HepG2 (cell line): ENCODE results near the gene UBL7. TPM values are rescaled to one million over a fixed set of nuclear protein-coding genes. Genes with fewer than 3 reads are reported as not detected.

ENCODE experiments used
- AFF4 ChIP-seq: sonication (generic); formaldehyde crosslinking; IDR thresholded peaks from 2 replicates; pipeline ENCODE4 v1.4.0; 2020; ENCODE audit warnings: missing genetic modification reagents
- ATF5 ChIP-seq: sonication (generic); formaldehyde crosslinking; IDR thresholded peaks from 2 replicates; pipeline ENCODE4 v1.4.0; 2020; ENCODE audit warnings: mild to moderate bottlenecking, low read depth, missing genetic modification reagents
- CBX5 ChIP-seq: sonication (generic); formaldehyde crosslinking; IDR thresholded peaks from 2 replicates; pipeline ENCODE4 v1.4.0; 2020; ENCODE audit warnings: missing genetic modification reagents, borderline replicate concordance
- FOXA3 ChIP-seq: IDR thresholded peaks from 2 replicates; pipeline ENCODE4 v1.6.1; 2016; ENCODE audit warnings: missing genetic modification reagents, missing compliant biosample characterization
- FOXJ3 ChIP-seq: sonication (generic); formaldehyde crosslinking; IDR thresholded peaks from 2 replicates; pipeline ENCODE4 v1.4.0; 2020; ENCODE audit warnings: missing genetic modification reagents, mild to moderate bottlenecking, borderline replicate concordance
- GABPA ChIP-seq, 2 experiments: IDR thresholded peaks; 2 replicates each; pipeline ENCODE4 v1.6.1; 2011 to 2016; ENCODE audit warnings: low read depth in 2 of 2, low read length in 1 of 2, missing biosample characterization in 1 of 2, missing genetic modification characterization in 1 of 2
- GFI1 ChIP-seq: sonication (generic); formaldehyde crosslinking; IDR thresholded peaks from 2 replicates; pipeline ENCODE4 v1.5.0; 2020; ENCODE audit warnings: missing genetic modification reagents, mild to moderate bottlenecking, borderline replicate concordance
- GPN1 ChIP-seq: sonication (generic); formaldehyde crosslinking; IDR thresholded peaks from 2 replicates; pipeline ENCODE4 v1.5.1; 2020; ENCODE audit warnings: missing genetic modification reagents, borderline replicate concordance
- HNRNPLL ChIP-seq: fragments of 200-400 bp; formaldehyde crosslinking; IDR thresholded peaks from 2 replicates; pipeline ENCODE4 v1.6.1; 2017; ENCODE audit warnings: mild to moderate bottlenecking, low read depth, low read length; ENCODE audit not compliant: poor library complexity, severe bottlenecking
- JUNB ChIP-seq: sonication (generic); formaldehyde crosslinking; IDR thresholded peaks from 2 replicates; pipeline ENCODE4 v1.8.0; 2022; ENCODE audit warnings: missing genetic modification reagents, mild to moderate bottlenecking, borderline replicate concordance
- MEIS2 ChIP-seq: sonication (generic); formaldehyde crosslinking; IDR thresholded peaks from 2 replicates; pipeline ENCODE4 v1.9.0; 2021; ENCODE audit warnings: mild to moderate bottlenecking, missing genetic modification reagents
- NPAS2 ChIP-seq: sonication (generic); formaldehyde crosslinking; IDR thresholded peaks from 2 replicates; pipeline ENCODE4 v1.8.0; 2022; ENCODE audit warnings: mild to moderate bottlenecking, missing genetic modification reagents, borderline replicate concordance
- PTBP1 ChIP-seq: fragments of 200-400 bp; formaldehyde crosslinking; IDR thresholded peaks from 2 replicates; pipeline ENCODE4 v1.6.1; 2018; ENCODE audit warnings: low read length, low read depth; ENCODE audit not compliant: poor library complexity, severe bottlenecking
- RFX1 ChIP-seq: fragments of 450-650 bp; IDR thresholded peaks from 2 replicates; pipeline ENCODE4 v1.6.1; 2017
- TP53 ChIP-seq: sonication (generic); formaldehyde crosslinking; conservative IDR thresholded peaks from 2 replicates; pipeline ENCODE4 v1.4.0; 2020; ENCODE audit warnings: missing genetic modification reagents
- U2AF2 ChIP-seq: fragments of 200-400 bp; formaldehyde crosslinking; IDR thresholded peaks from 2 replicates; pipeline ENCODE4 v1.6.1; 2017; ENCODE audit warnings: low read depth, mild to moderate bottlenecking, low read length
- YEATS2 ChIP-seq: sonication (generic); formaldehyde crosslinking; IDR thresholded peaks from 2 replicates; pipeline ENCODE4 v1.4.0; 2020; ENCODE audit warnings: missing genetic modification reagents, borderline replicate concordance
- ZNF367 ChIP-seq: sonication (generic); formaldehyde crosslinking; IDR thresholded peaks from 2 replicates; pipeline ENCODE4 v1.4.0; 2020; ENCODE audit warnings: missing genetic modification reagents, borderline replicate concordance
- ZNF441 ChIP-seq: sonication (generic); formaldehyde crosslinking; IDR thresholded peaks from 2 replicates; pipeline ENCODE4 v1.7.0; 2021; ENCODE audit warnings: missing genetic modification reagents, borderline replicate concordance
- ZNF550 ChIP-seq: sonication (generic); formaldehyde crosslinking; IDR thresholded peaks from 2 replicates; pipeline ENCODE4 v1.4.0; 2020; ENCODE audit warnings: mild to moderate bottlenecking, missing genetic modification reagents, borderline replicate concordance
- ZNF652 ChIP-seq: IDR thresholded peaks from 2 replicates; pipeline ENCODE4 v1.6.1; 2016; ENCODE audit warnings: low read depth, borderline replicate concordance
- ZNF713 ChIP-seq: sonication (generic); formaldehyde crosslinking; IDR thresholded peaks from 2 replicates; pipeline ENCODE4 v1.4.0; 2020; ENCODE audit warnings: mild to moderate bottlenecking, missing genetic modification reagents
- polyA plus RNA-seq, 8 experiments: library from polyadenylated mRNA; depleted of rRNA in 3 of 8; stranded (reverse) in 7 of 8; unstranded in 1 of 8; fragments of >200 nt; fragmentation: Illumina TruSeq in 4 of 8; extraction: Trizol in 4 of 8; gene quantifications; 2 replicates each; pipeline versions ENCODE4 v1.2.1 to v1.2.3, GENCODE V29; 2011 to 2016; ENCODE audit warnings: low read depth in 4 of 8, missing spikeins in 1 of 8, mixed read lengths in 1 of 8; ENCODE audit not compliant: insufficient read depth in 1 of 8
- total RNA-seq, 5 experiments: library from RNA; depleted of rRNA; stranded (reverse); fragments of >200 nt; fragmentation: Illumina TruSeq; extraction: Trizol; gene quantifications; 2 replicates each; pipeline ENCODE4 v1.2.3, GENCODE V29; 2016; ENCODE audit warnings: low read depth in 1 of 5

Gene UBL7
- total and polyA plus RNA-seq, 2 of the 13 experiments (the other 11 are each of a cell fraction or from before 2014, with no cell fraction given): 55.0 to 63.5 TPM

- no peak for TF ChIP-seq AFF4 (CRISPR knock-in tag)
- no peak for TF ChIP-seq ZNF550 (CRISPR knock-in tag)
- TF ChIP-seq NPAS2: no peak
- no peak for TF ChIP-seq PTBP1
- no peak; the same call in none of the 2 replicates for TF ChIP-seq MEIS2 (CRISPR knock-in tag)
- TF ChIP-seq ZNF367: no peak
- no peak for TF ChIP-seq U2AF2
- TF ChIP-seq ZNF441: no peak
- TF ChIP-seq ZNF652: no peak
- no peak for TF ChIP-seq ZNF713 (CRISPR knock-in tag)
- TF ChIP-seq JUNB (CRISPR knock-in tag): no peak
- peak; percentile 66; the same call in 1 of the 2 replicates for TF ChIP-seq CBX5 (CRISPR knock-in tag)
- peak; percentile 79; the same call in 1 of the 2 replicates for TF ChIP-seq YEATS2 (CRISPR knock-in tag)
- TF ChIP-seq FOXA3 (CRISPR knock-in tag): peak; percentile 93
- TF ChIP-seq GABPA (IDR thresholded peaks at IDR 0.05; ENCODE audit: low read depth, low read length): peak; percentile 92
- TF ChIP-seq GABPA (CRISPR knock-in tag; IDR thresholded peaks at IDR 0.05; ENCODE audit: low read depth): peak; percentile 99
- TF ChIP-seq HNRNPLL: peak; percentile 59
- peak; percentile 65 for TF ChIP-seq GFI1 (CRISPR knock-in tag)
- TF ChIP-seq TP53: no peak
- TF ChIP-seq ATF5: no peak
- no peak for TF ChIP-seq GPN1 (CRISPR knock-in tag)
- peak; percentile 97 for TF ChIP-seq FOXJ3
- no peak for TF ChIP-seq RFX1
Observed at GRCh38 chr15:74460871-74461846, at the start of gene UBL7 (continued).
